SK-N-SH treated with all-trans-retinoic acid at 6 μM for 48 hours (cell line): ENCODE results near the gene PAK5.

Experiments
- ATAC-seq: fragments of 200-7000 bp; cut with Tn5 transposase; 3 replicates; pipeline ENCODE4 v1.9.1; 2020; ENCODE audit warnings: mild to moderate bottlenecking, moderate library complexity
- ARNTL ChIP-seq: fragments of 450-650 bp; formaldehyde crosslinking; IDR thresholded peaks from 2 replicates; pipeline ENCODE4 v1.5.0; 2020; ENCODE audit warnings: low read depth, mild to moderate bottlenecking, moderate library complexity, borderline replicate concordance
- BACH2 ChIP-seq: fragments of 250-450 bp; sonication (Bioruptor Pico); IDR thresholded peaks from 2 replicates; pipeline ENCODE4 v1.9.0; 2021; ENCODE audit warnings: mild to moderate bottlenecking, borderline replicate concordance
- CSDC2 ChIP-seq: fragments of 250-450 bp; sonication (Bioruptor Pico); IDR thresholded peaks from 2 replicates; pipeline ENCODE4 v1.5.0; 2020; ENCODE audit warnings: mild to moderate bottlenecking, moderate library complexity
- ESRRG ChIP-seq: fragments of 250-450 bp; sonication (Bioruptor Pico); IDR thresholded peaks from 2 replicates; pipeline ENCODE4 v1.6.1; 2021; ENCODE audit warnings: mild to moderate bottlenecking
- GLIS3 ChIP-seq: fragments of 250-450 bp; sonication (Bioruptor Pico); IDR thresholded peaks from 2 replicates; pipeline ENCODE4 v1.5.0; 2020; ENCODE audit warnings: mild to moderate bottlenecking, moderate library complexity
- ISL1 ChIP-seq: fragments of 250-450 bp; sonication (Bioruptor Pico); IDR thresholded peaks from 2 replicates; pipeline ENCODE4 v2.1.2; 2022; ENCODE audit warnings: mild to moderate bottlenecking, moderate library complexity
- OSR1 ChIP-seq: fragments of 250-450 bp; sonication (Bioruptor Pico); IDR thresholded peaks from 2 replicates; pipeline ENCODE4 v1.8.0; 2022; ENCODE audit warnings: moderate library complexity, mild to moderate bottlenecking, inconsistent platforms
- PPARA ChIP-seq: fragments of 250-450 bp; sonication (Bioruptor Pico); IDR thresholded peaks from 2 replicates; pipeline ENCODE4 v1.5.0; 2020; ENCODE audit warnings: mild to moderate bottlenecking, borderline replicate concordance
- SNAI2 ChIP-seq: fragments of 250-450 bp; sonication (Bioruptor Pico); IDR thresholded peaks from 2 replicates; pipeline ENCODE4 v1.5.0; 2020; ENCODE audit warnings: mild to moderate bottlenecking, moderate library complexity
- TCF4 ChIP-seq: fragments of 250-450 bp; sonication (Bioruptor Pico); IDR thresholded peaks from 2 replicates; pipeline ENCODE4 v1.8.0; 2021; ENCODE audit warnings: mild to moderate bottlenecking, moderate library complexity, borderline replicate concordance
- TOX ChIP-seq: fragments of 250-450 bp; sonication (Bioruptor Pico); IDR thresholded peaks from 2 replicates; pipeline ENCODE4 v1.8.0; 2021; ENCODE audit warnings: mild to moderate bottlenecking, moderate library complexity, borderline replicate concordance
- ZC3H10 ChIP-seq: fragments of 250-450 bp; sonication (Bioruptor Pico); IDR thresholded peaks from 2 replicates; pipeline ENCODE4 v1.5.1; 2021; ENCODE audit warnings: mild to moderate bottlenecking, moderate library complexity
- ZFP3 ChIP-seq: fragments of 250-450 bp; sonication (Bioruptor Pico); IDR thresholded peaks from 2 replicates; pipeline ENCODE4 v1.5.0; 2020; ENCODE audit warnings: mild to moderate bottlenecking, moderate library complexity
- ZFP30 ChIP-seq: fragments of 450-650 bp; formaldehyde crosslinking; IDR thresholded peaks from 2 replicates; pipeline ENCODE4 v1.5.0; 2022; ENCODE audit warnings: mild to moderate bottlenecking, moderate library complexity
- ZNF565 ChIP-seq: fragments of 450-650 bp; formaldehyde crosslinking; conservative IDR thresholded peaks from 2 replicates; pipeline ENCODE4 v1.5.0; 2020; ENCODE audit warnings: low read depth, mild to moderate bottlenecking, moderate library complexity
- ZNF70 ChIP-seq: fragments of 450-650 bp; formaldehyde crosslinking; IDR thresholded peaks from 2 replicates; pipeline ENCODE4 v1.5.0; 2020; ENCODE audit warnings: mild to moderate bottlenecking, moderate library complexity
- ZNF8 ChIP-seq: fragments of 450-650 bp; formaldehyde crosslinking; IDR thresholded peaks from 2 replicates; pipeline ENCODE4 v1.5.0; 2020; ENCODE audit warnings: mild to moderate bottlenecking, moderate library complexity
- TF ChIP-seq, protein P1 (sequence below): fragments of 250-450 bp; sonication (Bioruptor Pico); IDR thresholded peaks from 2 replicates; pipeline ENCODE4 v1.8.0; 2021; ENCODE audit warnings: low read depth, mild to moderate bottlenecking, moderate library complexity, borderline replicate concordance
- TF ChIP-seq, protein P2 (sequence below): fragments of 250-450 bp; sonication (Bioruptor Pico); IDR thresholded peaks from 2 replicates; pipeline ENCODE4 v1.5.1; 2021; ENCODE audit warnings: mild to moderate bottlenecking, moderate library complexity
- TF ChIP-seq, protein P3 (sequence below): fragments of 250-450 bp; sonication (Bioruptor Pico); IDR thresholded peaks from 2 replicates; pipeline ENCODE4 v1.5.0; 2020; ENCODE audit warnings: mild to moderate bottlenecking, moderate library complexity
- TF ChIP-seq, protein P4 (sequence below): fragments of 250-450 bp; sonication (Bioruptor Pico); IDR thresholded peaks from 2 replicates; pipeline ENCODE4 v1.5.1; 2020; ENCODE audit warnings: low read depth, mild to moderate bottlenecking, moderate library complexity
- TF ChIP-seq, protein P5 (sequence below): fragments of 250-450 bp; sonication (Bioruptor Pico); IDR thresholded peaks from 2 replicates; pipeline ENCODE4 v1.8.0; 2020; ENCODE audit warnings: mild to moderate bottlenecking, moderate library complexity, borderline replicate concordance

Gene PAK5

DNA sequence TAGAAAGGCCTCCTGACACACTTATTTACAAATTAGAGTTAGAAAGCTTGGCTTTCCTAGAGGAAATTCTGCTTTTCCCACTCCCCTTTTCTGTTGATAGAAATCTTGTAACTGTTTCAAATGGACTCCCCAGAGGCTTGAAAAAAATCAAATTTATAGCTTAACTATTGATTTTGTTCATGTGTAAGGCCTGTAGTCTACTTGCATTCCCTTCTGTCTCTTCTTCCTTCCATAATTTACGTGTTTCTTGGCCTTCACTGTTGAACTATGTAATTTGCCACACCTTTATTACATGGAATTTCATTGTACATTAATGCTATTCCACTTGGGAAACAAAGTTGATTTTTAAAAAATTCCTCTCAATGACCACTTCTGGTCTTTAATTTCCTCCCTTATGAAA, 243.1 kb downstream of the PAK5 start:
- TF ChIP-seq TCF4 (CRISPR knock-in tag) (no peak), ZNF70 (CRISPR knock-in tag) (no peak), GLIS3 (CRISPR knock-in tag) (no peak), ARNTL (no peak), ZC3H10 (CRISPR knock-in tag) (no peak), ZNF8 (CRISPR knock-in tag) (no peak), ZNF565 (CRISPR knock-in tag) (no peak), BACH2 (no peak), ISL1 (no peak), SNAI2 (no peak), TOX (CRISPR knock-in tag) (no peak), PPARA (CRISPR knock-in tag) (no peak), CSDC2 (CRISPR knock-in tag) (no peak)
- TF ChIP-seq, protein P1, sequence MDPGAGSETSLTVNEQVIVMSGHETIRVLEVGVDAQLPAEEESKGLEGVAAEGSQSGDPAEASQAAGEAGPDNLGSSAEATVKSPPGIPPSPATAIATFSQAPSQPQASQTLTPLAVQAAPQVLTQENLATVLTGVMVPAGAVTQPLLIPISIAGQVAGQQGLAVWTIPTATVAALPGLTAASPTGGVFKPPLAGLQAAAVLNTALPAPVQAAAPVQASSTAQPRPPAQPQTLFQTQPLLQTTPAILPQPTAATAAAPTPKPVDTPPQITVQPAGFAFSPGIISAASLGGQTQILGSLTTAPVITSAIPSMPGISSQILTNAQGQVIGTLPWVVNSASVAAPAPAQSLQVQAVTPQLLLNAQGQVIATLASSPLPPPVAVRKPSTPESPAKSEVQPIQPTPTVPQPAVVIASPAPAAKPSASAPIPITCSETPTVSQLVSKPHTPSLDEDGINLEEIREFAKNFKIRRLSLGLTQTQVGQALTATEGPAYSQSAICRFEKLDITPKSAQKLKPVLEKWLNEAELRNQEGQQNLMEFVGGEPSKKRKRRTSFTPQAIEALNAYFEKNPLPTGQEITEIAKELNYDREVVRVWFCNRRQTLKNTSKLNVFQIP (CRISPR knock-in tag): no peak
- TF ChIP-seq, protein P2, sequence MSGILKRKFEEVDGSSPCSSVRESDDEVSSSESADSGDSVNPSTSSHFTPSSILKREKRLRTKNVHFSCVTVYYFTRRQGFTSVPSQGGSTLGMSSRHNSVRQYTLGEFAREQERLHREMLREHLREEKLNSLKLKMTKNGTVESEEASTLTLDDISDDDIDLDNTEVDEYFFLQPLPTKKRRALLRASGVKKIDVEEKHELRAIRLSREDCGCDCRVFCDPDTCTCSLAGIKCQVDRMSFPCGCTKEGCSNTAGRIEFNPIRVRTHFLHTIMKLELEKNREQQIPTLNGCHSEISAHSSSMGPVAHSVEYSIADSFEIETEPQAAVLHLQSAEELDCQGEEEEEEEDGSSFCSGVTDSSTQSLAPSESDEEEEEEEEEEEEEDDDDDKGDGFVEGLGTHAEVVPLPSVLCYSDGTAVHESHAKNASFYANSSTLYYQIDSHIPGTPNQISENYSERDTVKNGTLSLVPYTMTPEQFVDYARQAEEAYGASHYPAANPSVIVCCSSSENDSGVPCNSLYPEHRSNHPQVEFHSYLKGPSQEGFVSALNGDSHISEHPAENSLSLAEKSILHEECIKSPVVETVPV (CRISPR knock-in tag): no peak
- TF ChIP-seq, protein P3, sequence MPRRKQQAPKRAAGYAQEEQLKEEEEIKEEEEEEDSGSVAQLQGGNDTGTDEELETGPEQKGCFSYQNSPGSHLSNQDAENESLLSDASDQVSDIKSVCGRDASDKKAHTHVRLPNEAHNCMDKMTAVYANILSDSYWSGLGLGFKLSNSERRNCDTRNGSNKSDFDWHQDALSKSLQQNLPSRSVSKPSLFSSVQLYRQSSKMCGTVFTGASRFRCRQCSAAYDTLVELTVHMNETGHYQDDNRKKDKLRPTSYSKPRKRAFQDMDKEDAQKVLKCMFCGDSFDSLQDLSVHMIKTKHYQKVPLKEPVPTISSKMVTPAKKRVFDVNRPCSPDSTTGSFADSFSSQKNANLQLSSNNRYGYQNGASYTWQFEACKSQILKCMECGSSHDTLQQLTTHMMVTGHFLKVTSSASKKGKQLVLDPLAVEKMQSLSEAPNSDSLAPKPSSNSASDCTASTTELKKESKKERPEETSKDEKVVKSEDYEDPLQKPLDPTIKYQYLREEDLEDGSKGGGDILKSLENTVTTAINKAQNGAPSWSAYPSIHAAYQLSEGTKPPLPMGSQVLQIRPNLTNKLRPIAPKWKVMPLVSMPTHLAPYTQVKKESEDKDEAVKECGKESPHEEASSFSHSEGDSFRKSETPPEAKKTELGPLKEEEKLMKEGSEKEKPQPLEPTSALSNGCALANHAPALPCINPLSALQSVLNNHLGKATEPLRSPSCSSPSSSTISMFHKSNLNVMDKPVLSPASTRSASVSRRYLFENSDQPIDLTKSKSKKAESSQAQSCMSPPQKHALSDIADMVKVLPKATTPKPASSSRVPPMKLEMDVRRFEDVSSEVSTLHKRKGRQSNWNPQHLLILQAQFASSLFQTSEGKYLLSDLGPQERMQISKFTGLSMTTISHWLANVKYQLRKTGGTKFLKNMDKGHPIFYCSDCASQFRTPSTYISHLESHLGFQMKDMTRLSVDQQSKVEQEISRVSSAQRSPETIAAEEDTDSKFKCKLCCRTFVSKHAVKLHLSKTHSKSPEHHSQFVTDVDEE (CRISPR knock-in tag): no peak
- TF ChIP-seq, protein P4, sequence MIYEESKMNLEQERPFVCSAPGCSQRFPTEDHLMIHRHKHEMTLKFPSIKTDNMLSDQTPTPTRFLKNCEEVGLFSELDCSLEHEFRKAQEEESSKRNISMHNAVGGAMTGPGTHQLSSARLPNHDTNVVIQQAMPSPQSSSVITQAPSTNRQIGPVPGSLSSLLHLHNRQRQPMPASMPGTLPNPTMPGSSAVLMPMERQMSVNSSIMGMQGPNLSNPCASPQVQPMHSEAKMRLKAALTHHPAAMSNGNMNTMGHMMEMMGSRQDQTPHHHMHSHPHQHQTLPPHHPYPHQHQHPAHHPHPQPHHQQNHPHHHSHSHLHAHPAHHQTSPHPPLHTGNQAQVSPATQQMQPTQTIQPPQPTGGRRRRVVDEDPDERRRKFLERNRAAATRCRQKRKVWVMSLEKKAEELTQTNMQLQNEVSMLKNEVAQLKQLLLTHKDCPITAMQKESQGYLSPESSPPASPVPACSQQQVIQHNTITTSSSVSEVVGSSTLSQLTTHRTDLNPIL (CRISPR knock-in tag): no peak
- TF ChIP-seq, protein P5, sequence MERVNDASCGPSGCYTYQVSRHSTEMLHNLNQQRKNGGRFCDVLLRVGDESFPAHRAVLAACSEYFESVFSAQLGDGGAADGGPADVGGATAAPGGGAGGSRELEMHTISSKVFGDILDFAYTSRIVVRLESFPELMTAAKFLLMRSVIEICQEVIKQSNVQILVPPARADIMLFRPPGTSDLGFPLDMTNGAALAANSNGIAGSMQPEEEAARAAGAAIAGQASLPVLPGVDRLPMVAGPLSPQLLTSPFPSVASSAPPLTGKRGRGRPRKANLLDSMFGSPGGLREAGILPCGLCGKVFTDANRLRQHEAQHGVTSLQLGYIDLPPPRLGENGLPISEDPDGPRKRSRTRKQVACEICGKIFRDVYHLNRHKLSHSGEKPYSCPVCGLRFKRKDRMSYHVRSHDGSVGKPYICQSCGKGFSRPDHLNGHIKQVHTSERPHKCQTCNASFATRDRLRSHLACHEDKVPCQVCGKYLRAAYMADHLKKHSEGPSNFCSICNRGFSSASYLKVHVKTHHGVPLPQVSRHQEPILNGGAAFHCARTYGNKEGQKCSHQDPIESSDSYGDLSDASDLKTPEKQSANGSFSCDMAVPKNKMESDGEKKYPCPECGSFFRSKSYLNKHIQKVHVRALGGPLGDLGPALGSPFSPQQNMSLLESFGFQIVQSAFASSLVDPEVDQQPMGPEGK (CRISPR knock-in tag): no peak
- TF ChIP-seq, all 23 proteins: peak for 0
- ATAC-seq: no peak

DNA sequence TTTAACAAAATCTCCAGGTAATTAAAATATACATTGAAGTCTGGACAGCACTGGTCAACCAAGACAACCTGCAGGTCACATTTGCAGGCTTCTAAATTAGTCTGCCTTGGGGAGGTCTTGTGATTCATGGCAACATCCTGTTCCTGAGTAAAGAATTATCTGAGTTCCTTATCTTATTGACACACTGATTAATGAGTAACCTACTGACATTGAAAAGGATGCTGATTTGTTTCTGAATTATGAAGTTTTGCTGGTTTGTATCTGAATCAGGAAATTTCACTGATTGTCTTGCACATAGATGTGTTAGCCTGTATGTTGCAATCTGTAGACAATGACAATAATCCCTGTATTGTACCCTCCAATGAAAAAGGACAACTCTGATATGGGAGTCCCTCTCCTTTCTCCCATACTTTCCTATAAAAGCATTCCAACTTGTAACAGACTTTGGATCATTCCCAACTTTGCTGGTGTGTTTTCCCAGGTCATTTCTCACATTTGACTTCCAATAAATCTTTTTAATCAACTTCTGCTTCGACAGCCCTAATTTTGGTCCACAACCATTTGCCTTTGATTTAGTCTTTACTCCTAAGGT, 244.5 kb downstream of the PAK5 start:
- TF ChIP-seq GLIS3 (CRISPR knock-in tag) (no peak), OSR1 (CRISPR knock-in tag) (no peak)
- TF ChIP-seq, protein P5 (CRISPR knock-in tag): no peak
- ATAC-seq: no peak

DNA sequence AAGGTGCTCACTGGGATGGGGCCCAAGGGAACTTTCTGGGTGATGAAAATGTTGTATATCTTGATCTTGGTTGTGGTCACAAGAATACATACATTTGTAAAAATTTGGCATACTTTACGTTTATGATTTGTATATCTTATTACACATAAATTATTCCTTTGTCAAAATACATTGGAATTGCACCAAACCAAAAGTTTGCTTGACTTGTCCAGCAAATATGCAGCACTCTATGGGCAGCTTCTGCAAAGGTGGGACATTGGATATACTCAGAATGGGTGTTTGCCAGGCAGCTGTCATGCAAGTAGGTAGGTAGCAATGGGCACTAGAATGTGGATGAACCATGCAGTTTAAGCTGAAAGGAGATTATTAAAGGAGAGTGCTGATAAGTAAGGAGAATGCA, 246.5 kb downstream of the PAK5 start:
- ATAC-seq: no peak
- TF ChIP-seq, protein P2 (CRISPR knock-in tag): no peak
- no peak for TF ChIP-seq ZNF565 (CRISPR knock-in tag)
- no peak for TF ChIP-seq ZNF8 (CRISPR knock-in tag)
- TF ChIP-seq BACH2: no peak
- TF ChIP-seq PPARA (CRISPR knock-in tag): no peak
- TF ChIP-seq ESRRG: no peak
- TF ChIP-seq, protein P4 (CRISPR knock-in tag): no peak
- no peak for TF ChIP-seq TOX (CRISPR knock-in tag)
- no peak for TF ChIP-seq CSDC2 (CRISPR knock-in tag)
- TF ChIP-seq ZFP30 (CRISPR knock-in tag): no peak
- no peak for TF ChIP-seq ZC3H10 (CRISPR knock-in tag)
- no peak for TF ChIP-seq ZFP3 (CRISPR knock-in tag)
- no peak for TF ChIP-seq OSR1 (CRISPR knock-in tag)
